H9 (cell line): ENCODE data around the gene APLN. TPM values are rescaled to one million over a fixed set of nuclear protein-coding genes. Genes with fewer than 3 reads are reported as not detected.

Experiments used
- DNase-seq: peaks from one replicate; pipeline ENCODE4 v3.0.0-alpha.2; 2017
- H2AFZ ChIP-seq: one replicate; pipeline ENCODE4 v1.6.1; 2013; ENCODE audit warnings: mild to moderate bottlenecking, low read length, control low read depth, moderate library complexity
- H2AK5ac ChIP-seq: 2 replicates; pipeline ENCODE4 v1.6.1; 2013; ENCODE audit warnings: low read length, control low read depth, mixed read lengths; ENCODE audit not compliant: insufficient read length
- H2BK120ac ChIP-seq: one replicate; pipeline ENCODE4 v1.6.1; 2013; ENCODE audit warnings: low read depth, mild to moderate bottlenecking, low read length, control low read depth, inconsistent platforms; ENCODE audit not compliant: poor library complexity, severe bottlenecking
- H2BK12ac ChIP-seq: 2 replicates; pipeline ENCODE4 v1.6.1; 2013; ENCODE audit warnings: low read length, control low read depth, mixed read lengths, low read depth; ENCODE audit not compliant: insufficient read length
- H2BK15ac ChIP-seq: 2 replicates; pipeline ENCODE4 v1.6.1; 2013; ENCODE audit warnings: low read depth, low read length, control low read depth
- H2BK20ac ChIP-seq: one replicate; pipeline ENCODE4 v1.6.1; 2013; ENCODE audit warnings: low read depth, mild to moderate bottlenecking, low read length, control low read depth, inconsistent platforms; ENCODE audit not compliant: poor library complexity, severe bottlenecking
- H2BK5ac ChIP-seq: 2 replicates; pipeline ENCODE4 v1.6.1; 2013; ENCODE audit warnings: low read length, control low read depth, mixed read lengths; ENCODE audit not compliant: insufficient read length
- H3K14ac ChIP-seq: 2 replicates; pipeline ENCODE4 v1.6.1; 2013; ENCODE audit warnings: low read length, control low read depth; ENCODE audit not compliant: insufficient read depth
- H3K18ac ChIP-seq: 2 replicates; pipeline ENCODE4 v1.6.1; 2013; ENCODE audit warnings: low read depth, mild to moderate bottlenecking, mixed read lengths, low read length, control low read depth; ENCODE audit not compliant: insufficient read length
- H3K23ac ChIP-seq: 2 replicates; pipeline ENCODE4 v1.6.1; 2013; ENCODE audit warnings: low read length, control low read depth, mixed read lengths, low read depth; ENCODE audit not compliant: insufficient read length
- H3K23me2 ChIP-seq: 2 replicates; pipeline ENCODE4 v1.6.1; 2013; ENCODE audit warnings: low read depth, mild to moderate bottlenecking, mixed read lengths, low read length, control low read depth; ENCODE audit not compliant: insufficient read length, poor library complexity, severe bottlenecking
- H3K27ac ChIP-seq: 2 replicates; pipeline ENCODE4 v1.5.1; 2013; ENCODE audit warnings: low read length, control low read depth, mixed read lengths, low read depth; ENCODE audit not compliant: insufficient read length
- H3K27me3 ChIP-seq: 2 replicates; pipeline ENCODE4 v1.6.1; 2013; ENCODE audit warnings: low read length, control low read depth, inconsistent platforms; ENCODE audit not compliant: insufficient read depth
- H3K4ac ChIP-seq: 2 replicates; pipeline ENCODE4 v1.6.1; 2013; ENCODE audit warnings: low read depth, mild to moderate bottlenecking, control low read depth, inconsistent platforms, low read length, moderate library complexity
- H3K4me1 ChIP-seq: 2 replicates; pipeline ENCODE4 v1.6.1; 2013; ENCODE audit warnings: low read length, control low read depth, inconsistent platforms; ENCODE audit not compliant: insufficient read depth
- H3K4me2 ChIP-seq: 2 replicates; pipeline ENCODE4 v1.6.1; 2013; ENCODE audit warnings: low read length, control low read depth, mixed read lengths; ENCODE audit not compliant: insufficient read length, insufficient read depth
- H3K56ac ChIP-seq: 2 replicates; pipeline ENCODE4 v1.6.1; 2013; ENCODE audit warnings: low read depth, mild to moderate bottlenecking, mixed read lengths, low read length, control low read depth; ENCODE audit not compliant: insufficient read length
- H3K79me1 ChIP-seq: 2 replicates; pipeline ENCODE4 v1.6.1; 2013; ENCODE audit warnings: low read depth, mild to moderate bottlenecking, moderate library complexity, low read length, control low read depth, inconsistent platforms; ENCODE audit not compliant: insufficient read depth, poor library complexity, severe bottlenecking
- H3K79me2 ChIP-seq: 2 replicates; pipeline ENCODE4 v1.6.1; 2013; ENCODE audit warnings: low read length, control low read depth, inconsistent platforms; ENCODE audit not compliant: insufficient read depth
- H3K9ac ChIP-seq: 2 replicates; pipeline ENCODE4 v1.6.1; 2013; ENCODE audit warnings: low read length, control low read depth, mixed read lengths; ENCODE audit not compliant: insufficient read length; ENCODE audit errors: extremely low read depth
- H3K9me3 ChIP-seq: one replicate; pipeline ENCODE4 v1.6.1; 2013; ENCODE audit warnings: low read depth, low read length, inconsistent platforms; ENCODE audit not compliant: control insufficient read depth
- H3T11ph ChIP-seq: one replicate; pipeline ENCODE4 v1.6.1; 2013; ENCODE audit warnings: mild to moderate bottlenecking, low read length, control low read depth, inconsistent platforms
- H4K20me1 ChIP-seq: one replicate; pipeline ENCODE4 v1.6.1; 2013; ENCODE audit not compliant: control insufficient read depth, insufficient read length, insufficient read depth
- H4K5ac ChIP-seq: 2 replicates; pipeline ENCODE4 v1.6.1; 2013; ENCODE audit warnings: low read depth, mild to moderate bottlenecking, mixed read lengths, low read length, control low read depth; ENCODE audit not compliant: insufficient read length
- H4K8ac ChIP-seq: replicated peaks from 2 replicates; pipeline ENCODE4 v1.6.1; 2013; ENCODE audit warnings: low read length, control low read depth, mixed read lengths, low read depth; ENCODE audit not compliant: insufficient read length
- H4K91ac ChIP-seq: 2 replicates; pipeline ENCODE4 v1.6.1; 2013; ENCODE audit warnings: low read depth, mild to moderate bottlenecking, moderate library complexity, mixed read lengths, low read length, control low read depth; ENCODE audit not compliant: insufficient read length
- H3K27ac Mint-ChIP-seq, 3 experiments: 2 replicates in 2 of 3; 3 replicates in 1 of 3; pipeline ENCODE4 v1.8.0; 2020 to 2021; ENCODE audit warnings: mixed read lengths in 3 of 3, mild to moderate bottlenecking in 1 of 3, moderate library complexity in 1 of 3
- H3K27me3 Mint-ChIP-seq: 2 replicates; pipeline ENCODE4 v1.8.0; 2021; ENCODE audit warnings: low read depth, mild to moderate bottlenecking, moderate library complexity, mixed read lengths
- H3K36me3 Mint-ChIP-seq, 3 experiments: 2 replicates in 2 of 3; 3 replicates in 1 of 3; pipeline ENCODE4 v1.8.0; 2020 to 2021; ENCODE audit warnings: low read depth in 3 of 3, mixed read lengths in 3 of 3; ENCODE audit not compliant: insufficient read depth in 1 of 3
- H3K4me1 Mint-ChIP-seq, 2 experiments: 2 replicates each; pipeline ENCODE4 v1.8.0; 2020; ENCODE audit warnings: mixed read lengths in 2 of 2
- H3K4me3 Mint-ChIP-seq, 2 experiments: 2 replicates in 1 of 2; 3 replicates in 1 of 2; pipeline ENCODE4 v1.8.0; 2020 to 2021; ENCODE audit warnings: mild to moderate bottlenecking in 2 of 2, mixed read lengths in 2 of 2, moderate library complexity in 1 of 2
- H3K9me3 Mint-ChIP-seq, 2 experiments: 2 replicates in 1 of 2; 3 replicates in 1 of 2; pipeline ENCODE4 v1.8.0; 2020; ENCODE audit warnings: mild to moderate bottlenecking in 2 of 2, mixed read lengths in 2 of 2, moderate library complexity in 1 of 2
- WGBS: extraction: QIAGEN DNeasy Blood & Tissue Kit; methylation state at CpG from one replicate; pipeline ENCODE4 v1.1.7; 2013; ENCODE audit warnings: missing lambda C conversion rate, low lambda C conversion rate, mixed read lengths; ENCODE audit not compliant: insufficient read length; ENCODE audit errors: extremely low coverage; 5-methylcytosine and 5-hydroxymethylcytosine counted together
- total RNA-seq: library from RNA; stranded (reverse); gene quantifications from 2 replicates; pipeline ENCODE4 v1.2.1, GENCODE V29; 2021
- TF ChIP-seq, protein P1 (sequence below): fragments of 200-600 bp; sonication (generic); conservative IDR thresholded peaks from 3 replicates; pipeline ENCODE4 v1.8.0; 2021; ENCODE audit warnings: antibody characterized with exemption, mild to moderate bottlenecking

The APLN gene
- total RNA-seq, 1 experiment from 2014 or later: 0.24 TPM

GRCh38 chrX:129679901-129680300 is 25.1 kb upstream of the APLN start:
- no CpG with 5 or more reads among the region's 1 CpG for WGBS
- peaks cover 0 to 37% of the 10 kb centered on the region in 2 experiments; a peak in 3 of 5 replicates for H3K9me3 Mint-ChIP-seq

More at GRCh38 chrX:129679901-129680300, 25.1 kb upstream of the APLN start:
- no peaks in the 10 kb centered on the region for H3K79me1 ChIP-seq
- no peaks in the 10 kb centered on the region for H3K23me2 ChIP-seq
- H3T11ph ChIP-seq: no peak overlapping the region
- no peak overlapping the region for H4K8ac ChIP-seq
- no peak overlapping the region for H2BK12ac ChIP-seq
- no peak overlapping the region for H3K4ac ChIP-seq
- Mint-ChIP-seq H3K27me3 (peaks cover 30% of the 10 kb centered on the region), H3K4me3 (no peak overlapping the region), H3K4me1 (peaks cover 4 to 6% of the 10 kb centered on the region in 2 experiments; a peak in 2 of 4 replicates), H3K27ac (no peak overlapping the region), H3K36me3 (peaks cover 0 to 3% (median 0%) of the 10 kb centered on the region in 3 experiments; a peak in 3 of 7 replicates)
- H2BK120ac ChIP-seq: no peak overlapping the region
- no peaks in the 10 kb centered on the region for H3K79me2 ChIP-seq
- H3K4me1 ChIP-seq: no peaks in the 10 kb centered on the region; the same call in 1 of the 2 replicates
- no peak overlapping the region for H2BK20ac ChIP-seq
- no peak overlapping the region for H3K14ac ChIP-seq
- no peak overlapping the region for H4K5ac ChIP-seq
- no peak overlapping the region for H3K27ac ChIP-seq
- H4K91ac ChIP-seq: no peak overlapping the region
- H3K4me2 ChIP-seq: no peak overlapping the region
- H4K20me1 ChIP-seq: no peaks in the 10 kb centered on the region
- H2BK5ac ChIP-seq: no peak overlapping the region
- H3K56ac ChIP-seq: no peak overlapping the region
- H3K9me3 ChIP-seq: peaks cover 9% of the 10 kb centered on the region
- H3K27me3 ChIP-seq: no peaks in the 10 kb centered on the region
- H2BK15ac ChIP-seq: no peak overlapping the region
- no peak overlapping the region for H2AFZ ChIP-seq
- TF ChIP-seq, protein P1, sequence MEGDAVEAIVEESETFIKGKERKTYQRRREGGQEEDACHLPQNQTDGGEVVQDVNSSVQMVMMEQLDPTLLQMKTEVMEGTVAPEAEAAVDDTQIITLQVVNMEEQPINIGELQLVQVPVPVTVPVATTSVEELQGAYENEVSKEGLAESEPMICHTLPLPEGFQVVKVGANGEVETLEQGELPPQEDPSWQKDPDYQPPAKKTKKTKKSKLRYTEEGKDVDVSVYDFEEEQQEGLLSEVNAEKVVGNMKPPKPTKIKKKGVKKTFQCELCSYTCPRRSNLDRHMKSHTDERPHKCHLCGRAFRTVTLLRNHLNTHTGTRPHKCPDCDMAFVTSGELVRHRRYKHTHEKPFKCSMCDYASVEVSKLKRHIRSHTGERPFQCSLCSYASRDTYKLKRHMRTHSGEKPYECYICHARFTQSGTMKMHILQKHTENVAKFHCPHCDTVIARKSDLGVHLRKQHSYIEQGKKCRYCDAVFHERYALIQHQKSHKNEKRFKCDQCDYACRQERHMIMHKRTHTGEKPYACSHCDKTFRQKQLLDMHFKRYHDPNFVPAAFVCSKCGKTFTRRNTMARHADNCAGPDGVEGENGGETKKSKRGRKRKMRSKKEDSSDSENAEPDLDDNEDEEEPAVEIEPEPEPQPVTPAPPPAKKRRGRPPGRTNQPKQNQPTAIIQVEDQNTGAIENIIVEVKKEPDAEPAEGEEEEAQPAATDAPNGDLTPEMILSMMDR: no peak
- H3K9ac ChIP-seq: no peak overlapping the region
- H3K18ac ChIP-seq: no peak overlapping the region
- no peak overlapping the region for H3K23ac ChIP-seq
- DNase-seq: no peak
- no peak overlapping the region for H2AK5ac ChIP-seq
